MCF 10A (cell line): ENCODE data around the gene NEO1. TPM values are rescaled to one million over a fixed set of nuclear protein-coding genes. Genes with fewer than 3 reads are reported as not detected.

Source experiments
- BruUV-seq: library from RNA; stranded (reverse); fragments of 400-500 nt; replicated peaks from 2 replicates; lab custom pipeline; 2021; lab: Mats Ljungman, UMichigan
- CTCF ChIA-PET: fragments of 300-600 bp; sonication (Branson Sonifier 250); formaldehyde crosslinking; extraction: SDS; loops from one replicate; lab custom pipeline; 2021; ENCODE audit warnings: antibody characterized with exemption, inconsistent platforms; lab: Yijun Ruan, JAX
- POLR2A ChIA-PET: fragments of 300-600, 350-650 bp; sonication (Branson Sonifier 250); formaldehyde crosslinking; extraction: SDS; loops from one replicate; lab custom pipeline; 2020; ENCODE audit warnings: antibody characterized with exemption, inconsistent platforms; lab: Yijun Ruan, JAX
- DNase-seq: peaks from one replicate; pipeline ENCODE4 v3.0.0-alpha.2; 2018; ENCODE audit not compliant: unreplicated experiment
- H3K27ac Mint-ChIP-seq: one replicate; pipeline ENCODE4 v1.8.0; 2022; ENCODE audit warnings: mild to moderate bottlenecking, low read depth, mixed read lengths; ENCODE audit not compliant: unreplicated experiment
- H3K27me3 Mint-ChIP-seq: one replicate; pipeline ENCODE4 v1.8.0; 2022; ENCODE audit warnings: mixed read lengths; ENCODE audit not compliant: insufficient read depth, unreplicated experiment
- H3K36me3 Mint-ChIP-seq: one replicate; pipeline ENCODE4 v1.8.0; 2022; ENCODE audit warnings: mild to moderate bottlenecking, moderate library complexity, mixed read lengths; ENCODE audit not compliant: insufficient read depth, unreplicated experiment
- H3K4me1 Mint-ChIP-seq: one replicate; pipeline ENCODE4 v1.8.0; 2022; ENCODE audit warnings: mixed read lengths; ENCODE audit not compliant: insufficient read depth, unreplicated experiment
- H3K4me3 Mint-ChIP-seq: one replicate; pipeline ENCODE4 v1.8.0; 2022; ENCODE audit warnings: mild to moderate bottlenecking, moderate library complexity, mixed read lengths; ENCODE audit not compliant: unreplicated experiment
- H3K9me3 Mint-ChIP-seq: one replicate; pipeline ENCODE4 v1.8.0; 2022; ENCODE audit warnings: mixed read lengths; ENCODE audit not compliant: unreplicated experiment
- CTCF ChIP-seq: fragments of 200-600 bp; IDR thresholded peaks from one replicate; pipeline ENCODE4 v1.8.0; 2022; ENCODE audit warnings: antibody characterized with exemption, mild to moderate bottlenecking; ENCODE audit not compliant: unreplicated experiment
- intact Hi-C: fragments of 100-400 bp; cut with micrococcal nuclease; formaldehyde crosslinking; loops from 2 replicates; pipeline ENCODE4 v1.14.1; 2022
- total RNA-seq: library from RNA; stranded (reverse); gene quantifications from 2 replicates; pipeline ENCODE4 v1.2.3, GENCODE V29; 2022

NEO1 gene
- total RNA-seq, 1 experiment from 2014 or later = 13.2 TPM

DNA sequence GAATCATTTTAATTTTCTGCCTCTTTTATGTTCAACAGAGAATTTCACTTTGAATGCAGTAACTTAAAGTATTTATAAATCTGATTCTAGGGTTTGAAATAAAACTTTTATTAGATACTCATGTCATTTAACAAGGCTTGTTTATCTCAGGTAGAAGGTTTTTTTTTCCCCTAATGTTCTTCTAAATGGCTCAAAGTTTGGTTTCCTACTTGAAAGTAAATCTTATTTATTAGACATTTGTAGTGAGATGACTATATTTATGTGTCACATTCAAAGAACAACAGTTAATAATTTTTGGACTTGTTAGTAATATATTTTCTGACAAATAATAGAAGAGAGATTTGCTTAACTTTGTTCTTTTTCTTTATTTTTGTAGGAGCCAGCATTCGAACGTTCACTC is 63.9 kb downstream of the NEO1 start:
- intact Hi-C loops = no loop called here
- BruUV-seq = no TSS peak
- DNase-seq = no peak
- H3K9me3 Mint-ChIP-seq = no peaks in the 10 kb centered on the region
- no peak overlapping the region for H3K27ac Mint-ChIP-seq
- H3K36me3 Mint-ChIP-seq = no peaks in the 10 kb centered on the region
- no peaks in the 10 kb centered on the region for H3K27me3 Mint-ChIP-seq
- ChIA-PET CTCF (no interaction called here), POLR2A (interaction anchor here (0.7 kb wide), 1 partner anchor 177 kb away, joined by 3 read pairs; no protein-coding TSS in a partner anchor)
- no peak for TF ChIP-seq CTCF
- H3K4me3 Mint-ChIP-seq = no peak overlapping the region
- H3K4me1 Mint-ChIP-seq = no peaks in the 10 kb centered on the region

- no peaks in the 10 kb centered on the region for H3K36me3 Mint-ChIP-seq
- POLR2A ChIA-PET = no interaction called here
- no peak overlapping the region for H3K27ac Mint-ChIP-seq
- no peaks in the 10 kb centered on the region for H3K4me1 Mint-ChIP-seq
- BruUV-seq = no TSS peak
- H3K4me3 Mint-ChIP-seq = no peak overlapping the region
- no peak for TF ChIP-seq CTCF
- intact Hi-C loops = no loop called here
- H3K9me3 Mint-ChIP-seq = no peaks in the 10 kb centered on the region
- CTCF ChIA-PET = no interaction called here
- DNase-seq = no peak
- H3K27me3 Mint-ChIP-seq = no peaks in the 10 kb centered on the region
Measured at GRCh38 chr15:73118055-73118454, 65.8 kb downstream of the NEO1 start.

DNA sequence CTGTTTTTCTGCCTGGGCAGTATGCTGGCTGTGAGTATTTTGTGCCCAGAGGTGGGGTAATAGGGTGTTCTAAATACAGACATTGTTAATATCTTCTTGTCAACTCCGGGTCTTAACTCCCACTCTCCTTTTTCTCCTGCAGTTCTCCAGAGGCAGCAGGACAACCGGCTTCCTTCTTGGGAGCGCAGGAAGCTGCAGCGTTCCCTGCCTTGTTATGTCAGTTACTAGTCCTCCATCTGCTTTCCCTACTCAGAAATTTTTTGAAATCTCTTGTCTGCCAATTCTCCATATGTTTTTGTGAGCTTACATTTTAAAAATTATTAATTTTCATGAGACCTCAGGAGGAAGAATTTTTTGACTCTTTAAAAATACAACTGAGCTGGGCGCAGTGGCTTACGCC is 67.2 kb downstream of the NEO1 start:
- no TSS peak for BruUV-seq
- DNase-seq = no peak
- no peak overlapping the region for H3K4me3 Mint-ChIP-seq
- POLR2A ChIA-PET = interaction anchor here (0.6 to 1.0 kb wide), 2 partner anchors 69 to 198 kb away, joined by 3 to 4 read pairs; no protein-coding TSS in a partner anchor
- no peaks in the 10 kb centered on the region for H3K4me1 Mint-ChIP-seq
- no peak for TF ChIP-seq CTCF
- H3K36me3 Mint-ChIP-seq = no peaks in the 10 kb centered on the region
- CTCF ChIA-PET = no interaction called here
- H3K27me3 Mint-ChIP-seq = no peaks in the 10 kb centered on the region
- intact Hi-C loops = no loop called here
- H3K9me3 Mint-ChIP-seq = no peaks in the 10 kb centered on the region
- no peak overlapping the region for H3K27ac Mint-ChIP-seq

GRCh38 chr15:73120269-73120668 is 68.0 kb downstream of the NEO1 start:
- intact Hi-C loops = no loop called here
- Mint-ChIP-seq H3K27me3 (no peaks in the 10 kb centered on the region), H3K4me1 (no peaks in the 10 kb centered on the region), H3K4me3 (no peak overlapping the region), H3K27ac (no peak overlapping the region), H3K36me3 (no peaks in the 10 kb centered on the region), H3K9me3 (no peaks in the 10 kb centered on the region)
- DNase-seq = no peak
- no TSS peak for BruUV-seq
- no peak for TF ChIP-seq CTCF
- ChIA-PET POLR2A (interaction anchor here (0.6 to 1.0 kb wide), 2 partner anchors 70 to 199 kb away, joined by 3 to 4 read pairs; no protein-coding TSS in a partner anchor), CTCF (interaction anchor here (0.6 to 1.0 kb wide), 2 partner anchors 29 to 155 kb away, joined by 3 read pairs; no protein-coding TSS in a partner anchor)
